22Rv1 (cell line): ENCODE measurements around the gene LCOR.

Source experiments
- CTCF ChIP-seq: fragments of 450-650 bp; IDR thresholded peaks from 2 replicates; pipeline ENCODE4 v1.5.1; 2017; ENCODE audit warnings: mild to moderate bottlenecking
- ZFX ChIP-seq: fragments of 450-650 bp; IDR thresholded peaks from 2 replicates; pipeline ENCODE4 v1.6.1; 2017; ENCODE audit warnings: antibody characterized with exemption, borderline replicate concordance

- TF ChIP-seq CTCF (no peak), ZFX (no peak)
These were observed 58.5 kb downstream of the LCOR start for GRCh38 chr10:96890580-96890979.
